Testis (tissue), 2 donors: ENCODE measurements around the gene CD244.

Experiments
- POLR2A ChIP-seq: fragments of 450-650 bp; IDR thresholded peaks from one replicate; pipeline ENCODE4 v1.6.1; 2017; ENCODE audit warnings: antibody characterized with exemption, mild to moderate bottlenecking, moderate library complexity
- TF ChIP-seq, protein P1 (sequence below), 3 experiments: fragments of 450-650 bp in 2 of 3; fragments of 200-600 bp in 1 of 3; sonication (generic) in 1 of 3; IDR thresholded peaks; one replicate each; pipeline ENCODE4 v1.5.1; 2016 to 2019; ENCODE audit warnings: antibody characterized with exemption in 3 of 3, mild to moderate bottlenecking in 2 of 3, moderate library complexity in 1 of 3

DNA sequence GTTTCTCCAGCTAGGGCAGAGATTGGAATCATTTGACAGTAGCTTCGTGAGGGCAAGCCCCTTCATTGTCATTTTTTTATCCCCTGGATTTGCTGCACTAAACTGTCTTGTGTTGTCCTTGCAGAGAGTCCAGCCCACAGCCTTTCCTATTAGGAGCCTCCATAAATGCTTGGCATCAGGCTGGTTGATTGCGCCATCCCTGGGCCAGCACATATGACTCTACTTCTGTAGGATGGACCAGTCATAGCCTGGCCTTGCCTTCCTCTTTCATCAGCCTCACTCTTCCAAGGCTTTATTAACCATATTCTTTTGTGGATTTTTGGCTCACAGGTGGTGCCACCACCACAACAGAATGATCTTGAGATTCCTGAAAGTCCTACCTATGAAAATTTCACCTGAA lies 35.3 kb downstream of the CD244 start:
- TF ChIP-seq, protein P1, sequence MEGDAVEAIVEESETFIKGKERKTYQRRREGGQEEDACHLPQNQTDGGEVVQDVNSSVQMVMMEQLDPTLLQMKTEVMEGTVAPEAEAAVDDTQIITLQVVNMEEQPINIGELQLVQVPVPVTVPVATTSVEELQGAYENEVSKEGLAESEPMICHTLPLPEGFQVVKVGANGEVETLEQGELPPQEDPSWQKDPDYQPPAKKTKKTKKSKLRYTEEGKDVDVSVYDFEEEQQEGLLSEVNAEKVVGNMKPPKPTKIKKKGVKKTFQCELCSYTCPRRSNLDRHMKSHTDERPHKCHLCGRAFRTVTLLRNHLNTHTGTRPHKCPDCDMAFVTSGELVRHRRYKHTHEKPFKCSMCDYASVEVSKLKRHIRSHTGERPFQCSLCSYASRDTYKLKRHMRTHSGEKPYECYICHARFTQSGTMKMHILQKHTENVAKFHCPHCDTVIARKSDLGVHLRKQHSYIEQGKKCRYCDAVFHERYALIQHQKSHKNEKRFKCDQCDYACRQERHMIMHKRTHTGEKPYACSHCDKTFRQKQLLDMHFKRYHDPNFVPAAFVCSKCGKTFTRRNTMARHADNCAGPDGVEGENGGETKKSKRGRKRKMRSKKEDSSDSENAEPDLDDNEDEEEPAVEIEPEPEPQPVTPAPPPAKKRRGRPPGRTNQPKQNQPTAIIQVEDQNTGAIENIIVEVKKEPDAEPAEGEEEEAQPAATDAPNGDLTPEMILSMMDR (IDR thresholded peaks at IDR 0.05): no peak
- TF ChIP-seq POLR2A: no peak
